Stimulated activated CD8-positive, alpha-beta memory T cell treated with anti-CD3 and anti-CD28 coated beads, Interleukin-4, amount 100 ng/mL, for 1 hour (primary cell): ENCODE data around the gene SLC25A25.
"Not testable (repeated sequence)": the region's sequence is repeated elsewhere in the genome, so short reads cannot be mapped to it uniquely, and the experiment has no call there.

ENCODE experiments used
- DNase-seq, 2 donors: peaks; one replicate each; pipeline ENCODE4 v3.0.0-alpha.2; 2020; ENCODE audit warnings: low read depth in 2 of 2, low spot score in 1 of 2

The SLC25A25 gene

DNA sequence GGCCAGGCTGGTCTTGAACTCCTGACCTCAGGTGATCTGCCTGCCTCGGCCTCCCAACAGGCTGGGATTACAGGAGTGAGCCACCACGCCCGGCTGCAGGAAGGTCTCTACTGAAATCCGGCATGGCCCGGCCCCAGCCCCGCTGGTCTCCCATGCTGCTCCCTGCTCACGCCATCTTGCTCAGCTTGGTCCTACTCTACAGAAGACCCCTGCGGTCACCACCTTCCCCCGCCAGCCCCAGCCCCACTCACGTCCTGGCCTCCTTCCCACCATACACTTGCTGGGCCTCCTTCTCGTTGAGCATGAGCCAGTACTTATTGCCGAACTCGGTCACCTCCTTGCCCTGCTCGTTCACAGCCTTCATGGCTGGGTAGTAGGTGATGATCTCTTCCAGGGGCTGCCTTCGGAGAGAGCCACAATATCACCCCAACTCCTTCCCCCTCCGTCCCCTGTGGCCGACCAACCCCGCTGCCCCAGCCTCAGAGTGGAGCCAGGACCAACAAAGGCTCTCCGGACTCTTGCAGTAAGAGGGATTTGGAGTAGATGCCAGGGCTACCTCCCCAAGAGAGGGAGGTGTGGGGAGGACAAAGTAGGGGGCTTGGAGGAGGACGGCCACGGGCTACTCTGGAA is 55.5 kb downstream of the SLC25A25 start:
- DNase-seq, result no peak

GRCh38 chr9:128124451-128124850 is 56.4 kb downstream of the SLC25A25 start:
- no peak for DNase-seq

GRCh38 chr9:128124873-128125579 is 57.0 kb downstream of the SLC25A25 start:
- DNase-seq, result no peak

DNA sequence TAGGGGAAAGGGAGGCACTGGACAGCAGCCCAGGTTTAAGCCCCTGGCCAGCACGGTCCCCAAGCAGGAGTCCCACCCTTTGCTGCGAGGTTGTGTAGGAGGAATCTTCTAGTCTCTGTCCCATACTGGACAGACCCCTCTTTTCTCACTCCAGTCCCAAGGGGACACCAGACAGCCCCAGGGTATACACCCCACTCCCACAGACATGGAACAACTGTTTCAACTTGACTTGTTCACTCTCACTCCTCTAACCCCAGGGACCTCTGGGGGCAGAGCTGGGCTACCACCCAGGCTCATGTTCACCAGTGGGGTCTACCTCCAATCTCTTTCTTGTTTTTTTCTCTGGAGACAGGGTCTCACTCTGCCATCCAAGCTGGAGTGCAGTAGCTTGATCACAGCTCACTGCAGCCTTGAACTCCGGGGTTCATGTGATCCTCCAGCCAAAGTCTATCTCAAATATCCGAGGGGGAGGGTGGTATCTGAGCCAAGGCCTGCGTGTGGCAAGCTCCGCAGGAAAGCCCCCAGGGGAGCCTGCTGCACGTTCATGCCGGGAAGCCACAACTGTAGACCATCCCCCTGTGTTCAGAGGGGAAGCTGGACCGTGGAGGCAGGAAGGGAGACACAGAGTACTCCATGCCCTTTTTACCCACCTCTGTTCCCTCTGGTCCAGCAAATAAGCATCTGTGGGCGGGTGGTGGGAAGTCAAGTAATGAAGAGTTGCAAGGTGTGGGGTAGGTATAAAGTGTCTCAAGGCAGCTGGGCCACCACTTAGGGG is 57.7 kb downstream of the SLC25A25 start:
- no peak for DNase-seq

DNA sequence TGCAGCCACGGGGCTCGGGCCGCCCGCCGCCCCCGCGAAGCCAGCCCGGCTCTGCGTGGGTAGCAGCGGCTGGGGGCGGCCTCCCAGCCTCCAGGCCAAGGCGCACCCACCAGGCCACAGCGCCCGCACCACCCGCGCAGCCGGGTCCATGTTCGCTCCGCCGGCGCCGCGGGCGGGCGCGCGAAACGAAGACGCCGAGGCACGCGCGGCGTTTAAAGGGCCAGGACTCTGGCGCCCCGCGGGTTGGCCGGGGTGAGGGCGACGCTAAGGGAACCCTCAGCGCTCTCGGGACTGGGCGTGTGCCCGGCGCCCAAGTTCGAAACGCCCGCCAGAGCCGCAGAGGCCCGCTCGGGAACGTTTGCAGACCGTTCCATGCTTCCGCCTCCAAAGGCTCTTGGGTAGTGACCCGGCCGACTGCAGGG is 59.5 kb downstream of the SLC25A25 start, which contains the start of gene PTGES2:
Gene PTGES2 (minus strand): TSS at position 162 of the 422 bp plus-strand sequence. CDS start 12 bp downstream, at position 150.
- peak; percentile 53 to 59 for DNase-seq

- DNase-seq, result peak; percentile 68 to 77
These were observed 60.2 kb downstream of the SLC25A25 start for GRCh38 chr9:128127990-128128835.

- DNase-seq, result no peak
These were observed 61.0 kb downstream of the SLC25A25 start for GRCh38 chr9:128128836-128129590.

- DNase-seq, result peak in 1 of 2 donors; percentile 15
These were observed 62.1 kb downstream of the SLC25A25 start for GRCh38 chr9:128129976-128130590.

- not testable (repeated sequence) for DNase-seq
These were observed 62.6 kb downstream of the SLC25A25 start for GRCh38 chr9:128130651-128131050.

DNA sequence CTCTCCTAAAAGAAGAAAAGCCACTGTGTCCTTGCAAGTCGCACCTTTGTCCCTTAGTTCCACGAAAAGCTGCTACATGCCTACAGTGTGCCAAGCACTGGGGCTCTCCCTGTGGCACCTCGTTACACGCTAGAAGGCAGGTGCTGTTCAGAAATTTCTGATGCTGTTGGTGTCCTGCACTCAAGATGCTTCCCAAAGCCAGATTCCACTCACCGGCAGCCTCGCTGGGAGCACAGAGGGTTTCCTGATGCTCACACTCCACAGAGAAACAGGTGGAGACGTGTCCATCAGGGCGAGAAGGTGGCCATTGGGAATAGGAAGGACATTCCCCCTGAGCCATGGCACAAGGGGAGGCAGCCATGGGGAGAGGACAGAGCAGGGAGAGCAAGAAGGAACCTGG is 63.3 kb downstream of the SLC25A25 start:
- not testable (repeated sequence) for DNase-seq

- DNase-seq, result not testable (repeated sequence)
These were observed 64.1 kb downstream of the SLC25A25 start for GRCh38 chr9:128132139-128132538.

GRCh38 chr9:128135561-128135960 is 67.5 kb downstream of the SLC25A25 start:
- DNase-seq, result not testable (repeated sequence)

GRCh38 chr9:128136816-128137793 is 69.1 kb downstream of the SLC25A25 start:
- DNase-seq, result no peak

DNA sequence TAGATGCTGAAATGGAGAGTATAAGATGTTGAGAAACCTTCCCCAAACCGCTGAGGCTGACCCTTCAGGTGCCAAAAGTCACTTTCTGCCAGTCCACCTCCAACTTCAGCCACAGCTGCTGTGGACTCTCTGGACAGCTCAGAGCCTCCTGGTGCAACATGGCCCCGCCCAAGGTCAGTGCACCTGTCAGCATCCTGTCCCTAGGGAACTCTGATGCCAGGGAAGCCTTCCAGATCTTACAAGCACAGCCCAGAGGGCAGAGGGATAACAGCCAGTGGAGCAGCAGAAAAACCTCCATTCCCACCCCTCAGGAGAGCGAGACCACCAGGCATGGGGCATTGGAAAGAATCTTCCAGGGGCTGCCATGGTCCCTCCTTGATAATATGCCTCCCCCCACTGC is 70.0 kb downstream of the SLC25A25 start:
- no peak for DNase-seq

GRCh38 chr9:128139621-128140020 is 71.6 kb downstream of the SLC25A25 start:
- DNase-seq, result no peak

DNA sequence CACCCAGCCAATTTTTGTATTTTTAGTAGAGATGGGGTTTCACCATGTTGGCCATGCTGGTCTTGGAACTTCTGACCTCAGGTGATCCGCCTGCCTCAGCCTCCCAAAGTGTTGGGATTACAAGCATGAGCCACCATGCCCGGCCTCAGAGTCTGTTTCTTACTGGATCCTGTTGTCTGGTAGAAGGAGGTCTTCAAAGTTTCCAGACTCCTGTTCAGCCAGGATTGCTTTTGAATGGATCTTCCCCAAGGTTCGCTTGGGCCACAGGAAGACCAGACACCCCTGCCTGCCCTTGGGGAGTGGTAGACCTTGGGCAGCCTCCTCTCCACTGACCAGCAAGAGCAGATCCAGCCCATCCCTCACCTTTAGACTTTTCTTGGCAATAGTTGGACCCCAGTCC is 73.6 kb downstream of the SLC25A25 start:
- DNase-seq, result no peak

DNA sequence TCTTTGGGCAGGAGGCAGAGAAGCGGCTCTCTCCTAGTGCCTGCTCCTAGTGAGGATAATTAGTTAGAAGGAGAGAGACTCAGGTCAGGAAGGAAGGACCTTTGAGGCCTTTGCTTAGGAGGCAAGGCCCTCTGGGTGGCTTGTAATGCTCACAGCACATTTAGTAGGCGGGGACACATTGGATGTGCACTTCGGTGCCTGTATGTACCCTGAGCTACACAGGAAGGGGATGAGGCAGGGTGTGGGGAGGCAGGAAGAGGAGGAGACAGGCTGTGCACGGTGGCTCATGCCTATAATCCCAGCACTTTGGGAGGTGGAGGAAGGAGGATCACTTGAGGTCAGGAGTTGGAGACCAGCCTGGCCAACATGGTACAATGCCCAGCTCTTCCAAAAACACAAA is 74.0 kb downstream of the SLC25A25 start:
- DNase-seq, result no peak

DNA sequence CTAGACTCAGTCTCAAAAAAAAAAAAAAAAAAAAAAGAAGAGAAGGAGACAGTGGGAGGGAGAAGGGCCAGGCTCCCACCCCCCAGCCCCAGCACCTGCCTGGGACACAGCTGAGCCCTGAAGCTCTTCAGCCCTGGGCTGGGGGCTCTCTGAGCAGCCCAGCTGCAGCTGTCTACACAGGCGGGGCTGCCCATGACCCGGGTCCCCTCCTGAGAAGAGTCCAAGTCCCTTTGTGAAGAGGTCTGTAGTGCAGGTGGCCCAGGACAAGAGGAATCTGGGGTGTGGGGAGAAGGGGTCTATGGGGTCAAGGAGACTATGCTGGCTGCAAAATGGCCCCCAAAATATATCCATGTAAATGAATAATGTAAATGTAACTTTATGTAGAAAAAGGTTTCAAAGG is 74.6 kb downstream of the SLC25A25 start:
- no peak for DNase-seq
